ENCODE results near the gene SFMBT2.

SFMBT2 gene

DNA sequence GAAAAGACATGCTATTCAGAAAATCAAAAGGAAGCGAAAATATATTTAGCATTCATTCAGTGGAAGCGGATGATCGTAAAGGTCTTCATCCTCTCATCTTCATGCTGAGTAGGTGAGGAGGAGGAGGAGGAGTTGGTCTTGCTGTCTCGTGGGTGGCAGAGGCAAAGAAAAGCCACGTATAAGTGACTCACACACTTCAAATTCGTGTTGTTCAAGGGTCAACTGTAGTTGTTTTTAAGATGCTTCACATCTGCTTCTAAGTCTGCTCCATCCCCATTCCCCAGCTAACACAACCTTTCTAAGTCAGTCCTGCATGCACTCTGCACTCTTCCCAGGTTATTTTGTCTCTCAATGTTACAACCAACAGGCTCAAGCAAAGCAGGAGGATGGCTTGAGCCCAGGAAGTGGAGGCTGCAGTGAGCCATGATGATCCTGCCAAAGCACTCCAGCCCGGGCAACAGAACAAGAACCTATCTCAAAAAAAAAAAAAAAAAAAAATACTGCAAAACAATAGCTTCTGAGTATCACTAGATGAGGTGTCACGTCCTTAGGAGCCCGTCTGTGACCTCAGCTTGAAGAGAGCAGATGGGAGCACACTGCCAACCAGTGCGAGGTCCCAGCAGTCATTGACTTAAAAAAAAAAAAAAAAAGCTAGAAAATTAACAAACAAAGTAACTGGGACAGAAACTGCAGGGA, 70.5 kb downstream of the SFMBT2 start:
- Histone ChIP-seq H3K4me3 (ENCODE audit: low read depth, low read length) (no peak overlapping the region), H3K36me3 (ENCODE audit: insufficient read depth, low read length) (no peaks in the 10 kb centered on the region), H2AFZ (ENCODE audit: low read length, unreplicated experiment) (no peak overlapping the region), H3K27me3 (ENCODE audit: insufficient read depth, low read length) (no peaks in the 10 kb centered on the region), H3K4me1 (ENCODE audit: control insufficient read depth, insufficient read depth, low read length, unreplicated experiment) (no peaks in the 10 kb centered on the region), H3K27ac (ENCODE audit: low read depth, low read length) (no peak overlapping the region), H3K79me2 (ENCODE audit: control insufficient read depth, insufficient read depth, low read length, unreplicated experiment) (no peaks in the 10 kb centered on the region)

DNA sequence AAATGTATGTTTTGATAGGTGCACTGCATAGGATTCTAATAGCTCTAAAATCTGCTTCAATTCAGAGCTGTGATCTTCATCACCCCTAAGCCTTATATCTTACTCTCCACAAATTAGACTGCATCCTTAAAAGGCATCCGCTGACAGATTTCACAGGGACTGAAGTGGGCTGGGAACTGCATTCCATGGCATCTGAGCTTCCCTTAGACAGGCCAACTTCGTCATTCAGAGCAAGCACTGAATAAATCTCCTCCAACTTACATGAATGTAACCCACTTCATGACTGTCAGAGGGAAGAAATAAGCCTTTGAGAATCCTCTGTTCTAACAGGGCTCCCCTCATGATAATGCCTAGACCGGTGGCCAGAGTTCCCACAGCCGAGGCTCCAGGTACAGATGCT, 71.3 kb downstream of the SFMBT2 start:
- Histone ChIP-seq H3K27ac (ENCODE audit: low read depth, low read length) (no peak overlapping the region), H3K4me3 (ENCODE audit: low read depth, low read length) (no peak overlapping the region), H2AFZ (ENCODE audit: low read length, unreplicated experiment) (no peak overlapping the region), H3K27me3 (ENCODE audit: insufficient read depth, low read length) (no peaks in the 10 kb centered on the region), H3K79me2 (ENCODE audit: control insufficient read depth, insufficient read depth, low read length, unreplicated experiment) (no peaks in the 10 kb centered on the region), H3K4me1 (ENCODE audit: control insufficient read depth, insufficient read depth, low read length, unreplicated experiment) (no peaks in the 10 kb centered on the region), H3K36me3 (ENCODE audit: insufficient read depth, low read length) (no peaks in the 10 kb centered on the region)

DNA sequence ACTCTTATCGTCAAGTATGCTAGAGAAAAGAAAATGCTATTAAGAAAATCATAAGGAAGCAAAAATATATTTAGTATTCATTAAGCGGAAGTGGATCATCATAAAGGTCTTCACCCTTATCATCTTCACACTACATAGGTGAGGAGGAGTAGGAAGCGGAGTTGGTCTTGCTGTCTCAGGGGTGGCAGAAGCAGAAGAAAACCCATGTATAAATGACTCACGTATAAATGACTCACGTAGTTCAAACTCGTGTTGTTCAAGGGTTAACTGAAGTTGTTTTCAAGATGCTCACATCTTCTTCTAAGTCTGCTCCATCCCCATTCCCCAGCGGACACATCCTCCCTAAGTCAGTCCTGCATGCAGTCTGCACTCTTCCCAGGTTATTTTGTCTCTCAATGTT, 72.4 kb downstream of the SFMBT2 start:
- no peaks in the 10 kb centered on the region for H3K36me3 ChIP-seq (ENCODE audit: insufficient read depth, low read length)
- H2AFZ ChIP-seq (ENCODE audit: low read length, unreplicated experiment) = no peak overlapping the region
- H3K27ac ChIP-seq (ENCODE audit: low read depth, low read length) = no peak overlapping the region
- no peaks in the 10 kb centered on the region for H3K27me3 ChIP-seq (ENCODE audit: insufficient read depth, low read length)
- no peaks in the 10 kb centered on the region for H3K79me2 ChIP-seq (ENCODE audit: control insufficient read depth, insufficient read depth, low read length, unreplicated experiment)
- H3K4me1 ChIP-seq (ENCODE audit: control insufficient read depth, insufficient read depth, low read length, unreplicated experiment) = no peaks in the 10 kb centered on the region
- H3K4me3 ChIP-seq (ENCODE audit: low read depth, low read length) = no peak overlapping the region

DNA sequence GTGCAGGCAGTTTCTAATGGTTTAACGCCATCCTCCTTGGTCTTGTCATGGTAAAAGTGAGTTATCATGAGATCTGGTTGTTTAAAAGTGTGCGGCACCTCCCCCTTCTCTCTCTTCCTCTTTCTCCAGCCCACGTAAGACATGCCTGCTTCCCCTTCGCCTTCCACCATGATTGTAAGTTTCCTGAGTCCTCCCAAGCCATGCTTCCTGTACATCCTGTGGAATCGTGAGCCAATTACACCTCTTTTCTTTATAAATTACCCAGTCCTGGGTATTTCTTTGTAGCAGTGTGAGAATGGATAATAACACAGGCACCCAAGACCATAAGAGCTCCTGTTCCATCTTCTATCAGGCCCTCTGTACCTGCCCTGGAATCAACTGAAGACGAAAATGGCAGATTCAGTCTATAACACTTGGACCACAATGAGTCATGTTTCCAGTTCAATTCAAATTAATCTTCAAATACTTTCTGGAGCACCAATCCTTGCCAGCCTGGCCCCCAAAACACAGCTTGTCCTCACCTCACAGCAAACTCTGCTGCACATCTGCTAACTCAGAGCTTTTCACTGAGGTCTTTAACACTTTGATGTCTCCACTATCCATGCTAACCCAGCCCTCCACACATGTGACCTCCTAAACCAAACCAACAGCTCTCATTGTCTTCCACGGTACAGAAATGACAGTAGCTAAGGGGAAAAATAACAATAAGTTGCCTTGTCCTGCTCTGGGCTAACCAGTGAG, 73.2 kb downstream of the SFMBT2 start:
- H3K36me3 ChIP-seq (ENCODE audit: insufficient read depth, low read length) = no peaks in the 10 kb centered on the region
- H3K79me2 ChIP-seq (ENCODE audit: control insufficient read depth, insufficient read depth, low read length, unreplicated experiment) = no peaks in the 10 kb centered on the region
- no peak overlapping the region for H3K27ac ChIP-seq (ENCODE audit: low read depth, low read length)

DNA sequence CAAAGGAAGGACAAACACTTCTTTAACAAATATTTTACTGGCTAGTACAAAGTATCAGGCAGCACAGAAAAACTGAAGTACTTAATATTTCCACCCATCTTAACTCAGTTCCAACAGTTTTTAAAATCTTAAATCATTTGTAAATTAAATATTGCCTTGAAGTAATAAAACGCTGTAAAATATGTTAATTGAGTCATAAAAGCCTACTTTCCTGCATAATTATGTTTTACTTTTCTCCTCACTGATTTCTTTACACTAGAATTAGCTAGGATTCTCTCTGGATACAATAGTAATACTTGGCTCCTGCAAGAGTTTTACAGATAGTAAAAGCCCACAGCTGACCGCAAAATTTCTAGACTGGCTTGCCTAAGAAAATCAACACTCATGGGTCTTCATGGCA, 74.9 kb downstream of the SFMBT2 start:
- H3K36me3 ChIP-seq (ENCODE audit: insufficient read depth, low read length) = no peaks in the 10 kb centered on the region
- H3K27ac ChIP-seq (ENCODE audit: low read depth, low read length) = no peak overlapping the region
- no peak overlapping the region for H3K4me3 ChIP-seq (ENCODE audit: low read depth, low read length)
- H3K4me1 ChIP-seq (ENCODE audit: control insufficient read depth, insufficient read depth, low read length, unreplicated experiment) = no peaks in the 10 kb centered on the region
- H2AFZ ChIP-seq (ENCODE audit: low read length, unreplicated experiment) = no peak overlapping the region
- H3K79me2 ChIP-seq (ENCODE audit: control insufficient read depth, insufficient read depth, low read length, unreplicated experiment) = no peaks in the 10 kb centered on the region
- no peaks in the 10 kb centered on the region for H3K27me3 ChIP-seq (ENCODE audit: insufficient read depth, low read length)

More for the DNA sequence above, 73.2 kb downstream of the SFMBT2 start:
- no peaks in the 10 kb centered on the region for H3K27me3 ChIP-seq (ENCODE audit: insufficient read depth, low read length)
- H3K4me1 ChIP-seq (ENCODE audit: control insufficient read depth, insufficient read depth, low read length, unreplicated experiment) = no peaks in the 10 kb centered on the region
- no peak overlapping the region for H3K4me3 ChIP-seq (ENCODE audit: low read depth, low read length)
- no peak overlapping the region for H2AFZ ChIP-seq (ENCODE audit: low read length, unreplicated experiment)

DNA sequence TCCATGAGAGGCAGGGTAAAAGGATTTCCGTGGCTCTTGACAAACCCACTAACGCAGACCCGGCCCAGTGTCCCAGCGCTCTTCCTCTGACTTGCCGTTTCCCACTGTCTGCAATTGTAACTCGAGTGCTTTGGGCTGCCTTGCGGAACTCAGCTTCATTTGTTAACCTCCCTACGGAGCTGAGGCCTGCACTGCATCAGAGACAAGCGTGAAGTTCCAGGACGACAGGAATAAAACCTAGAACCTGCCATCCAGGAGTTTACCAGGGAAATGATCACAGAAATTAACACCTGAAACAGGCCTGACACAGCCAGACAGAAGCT, 76.2 kb downstream of the SFMBT2 start:
- Histone ChIP-seq H3K4me1 (ENCODE audit: control insufficient read depth, insufficient read depth, low read length, unreplicated experiment) (no peaks in the 10 kb centered on the region), H3K4me3 (ENCODE audit: low read depth, low read length) (no peak overlapping the region), H2AFZ (ENCODE audit: low read length, unreplicated experiment) (no peak overlapping the region), H3K79me2 (ENCODE audit: control insufficient read depth, insufficient read depth, low read length, unreplicated experiment) (no peaks in the 10 kb centered on the region), H3K36me3 (ENCODE audit: insufficient read depth, low read length) (no peaks in the 10 kb centered on the region), H3K27ac (ENCODE audit: low read depth, low read length) (no peak overlapping the region), H3K27me3 (ENCODE audit: insufficient read depth, low read length) (no peaks in the 10 kb centered on the region)

DNA sequence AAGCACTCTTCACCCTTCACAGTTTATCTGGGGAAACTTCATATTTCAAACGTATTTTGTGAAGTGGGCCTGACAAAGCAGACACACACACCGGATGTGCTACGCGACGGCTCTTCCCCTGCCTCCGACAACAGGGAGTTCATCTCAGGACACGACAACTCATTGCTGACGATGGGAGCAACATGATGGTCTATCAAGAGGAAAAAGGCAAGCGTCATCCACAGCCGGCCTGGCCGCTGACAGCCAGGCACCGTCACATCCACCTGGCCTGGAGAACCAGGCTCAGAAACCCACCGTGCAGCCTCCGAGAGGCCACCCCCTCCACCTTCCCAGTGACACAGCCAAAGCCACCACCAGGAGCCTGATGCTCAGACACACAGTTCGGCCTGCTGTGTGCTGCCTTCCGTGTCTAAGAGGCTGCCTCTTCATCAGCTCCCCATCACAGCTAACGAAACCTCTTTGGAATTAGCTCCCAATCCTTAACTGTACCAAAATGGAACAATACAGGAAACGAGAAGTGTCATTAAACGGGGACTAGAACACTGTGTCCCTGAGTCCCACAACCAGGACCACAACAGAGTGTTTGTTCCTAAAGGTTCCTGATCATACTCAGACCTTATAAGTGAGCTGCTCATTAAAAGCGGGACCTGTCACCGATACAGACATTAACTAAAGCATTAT, 76.7 kb downstream of the SFMBT2 start:
- Histone ChIP-seq H3K27ac (ENCODE audit: low read depth, low read length) (no peak overlapping the region), H2AFZ (ENCODE audit: low read length, unreplicated experiment) (no peak overlapping the region), H3K4me1 (ENCODE audit: control insufficient read depth, insufficient read depth, low read length, unreplicated experiment) (no peaks in the 10 kb centered on the region), H3K79me2 (ENCODE audit: control insufficient read depth, insufficient read depth, low read length, unreplicated experiment) (no peaks in the 10 kb centered on the region), H3K36me3 (ENCODE audit: insufficient read depth, low read length) (no peaks in the 10 kb centered on the region), H3K4me3 (ENCODE audit: low read depth, low read length) (no peak overlapping the region), H3K27me3 (ENCODE audit: insufficient read depth, low read length) (no peaks in the 10 kb centered on the region)

DNA sequence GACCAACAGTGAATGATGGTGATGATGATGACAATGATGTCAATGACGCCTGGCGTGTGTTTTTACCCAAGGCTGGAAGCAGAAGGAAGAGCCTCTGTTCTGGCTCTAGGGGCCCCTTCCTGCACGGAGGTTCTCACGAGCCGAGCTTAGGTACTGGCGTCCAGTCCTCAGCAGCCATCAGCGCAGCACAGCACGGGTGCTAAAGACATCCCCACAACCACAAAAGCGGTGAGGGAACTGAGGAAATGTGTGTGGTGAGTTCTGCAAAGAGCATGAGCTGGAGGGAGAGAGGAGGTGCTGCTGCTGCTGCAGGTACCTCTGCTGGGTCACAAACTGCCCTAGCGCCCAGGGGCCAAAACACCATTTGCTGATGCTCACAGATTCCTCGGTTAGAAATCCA, 81.6 kb downstream of the SFMBT2 start:
- no peaks in the 10 kb centered on the region for H3K79me2 ChIP-seq (ENCODE audit: control insufficient read depth, insufficient read depth, low read length, unreplicated experiment)
- H2AFZ ChIP-seq (ENCODE audit: low read length, unreplicated experiment) = no peak overlapping the region
- no peaks in the 10 kb centered on the region for H3K36me3 ChIP-seq (ENCODE audit: insufficient read depth, low read length)

DNA sequence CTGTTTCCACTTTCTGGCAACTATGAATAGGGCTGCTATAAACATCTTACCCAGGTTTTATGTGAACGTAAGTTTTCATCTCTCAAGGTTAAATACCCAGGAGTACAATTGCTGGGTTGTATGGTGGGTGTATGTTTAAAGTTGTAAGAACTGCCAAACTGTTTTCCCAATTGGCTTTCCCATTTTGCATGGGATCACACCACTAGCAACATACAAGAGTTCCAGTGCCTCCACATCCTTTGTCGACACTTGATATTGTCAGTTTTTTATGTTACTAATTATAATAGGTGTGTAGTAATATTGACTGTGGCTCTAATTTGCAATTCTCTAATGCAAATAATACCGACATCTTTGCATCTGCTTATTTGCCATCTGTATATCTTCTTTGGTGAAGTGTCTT, 82.9 kb downstream of the SFMBT2 start:
- no peak overlapping the region for H3K27ac ChIP-seq (ENCODE audit: low read depth, low read length)
- no peaks in the 10 kb centered on the region for H3K79me2 ChIP-seq (ENCODE audit: control insufficient read depth, insufficient read depth, low read length, unreplicated experiment)
- H3K4me1 ChIP-seq (ENCODE audit: control insufficient read depth, insufficient read depth, low read length, unreplicated experiment) = no peaks in the 10 kb centered on the region
- H3K4me3 ChIP-seq (ENCODE audit: low read depth, low read length) = no peak overlapping the region
- no peaks in the 10 kb centered on the region for H3K36me3 ChIP-seq (ENCODE audit: insufficient read depth, low read length)
- no peaks in the 10 kb centered on the region for H3K27me3 ChIP-seq (ENCODE audit: insufficient read depth, low read length)
- no peak overlapping the region for H2AFZ ChIP-seq (ENCODE audit: low read length, unreplicated experiment)

More for the DNA sequence above, 81.6 kb downstream of the SFMBT2 start:
- Histone ChIP-seq H3K4me3 (ENCODE audit: low read depth, low read length) (no peak overlapping the region), H3K27me3 (ENCODE audit: insufficient read depth, low read length) (no peaks in the 10 kb centered on the region), H3K27ac (ENCODE audit: low read depth, low read length) (no peak overlapping the region), H3K4me1 (ENCODE audit: control insufficient read depth, insufficient read depth, low read length, unreplicated experiment) (no peaks in the 10 kb centered on the region)

DNA sequence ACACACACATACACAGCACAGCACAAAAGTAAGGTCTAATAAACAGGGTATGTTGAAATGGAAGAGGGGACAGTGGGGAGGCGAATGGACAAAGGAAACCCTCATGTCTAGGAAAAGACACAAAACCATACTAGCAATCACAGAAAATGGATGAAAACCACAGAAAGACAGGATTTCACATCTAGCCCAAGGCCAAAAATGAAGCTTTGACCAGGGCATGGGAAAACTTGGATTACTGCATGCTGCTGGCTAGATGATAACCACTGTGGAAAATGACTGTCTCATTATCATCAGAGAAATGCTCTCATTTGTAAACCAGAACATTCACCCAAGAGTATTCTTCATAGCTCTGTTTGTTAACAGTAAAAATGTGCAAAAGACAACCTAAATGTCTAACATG, 88.2 kb downstream of the SFMBT2 start:
- no peaks in the 10 kb centered on the region for H3K36me3 ChIP-seq (ENCODE audit: insufficient read depth, low read length)
- no peak overlapping the region for H3K27ac ChIP-seq (ENCODE audit: low read depth, low read length)
- H3K79me2 ChIP-seq (ENCODE audit: control insufficient read depth, insufficient read depth, low read length, unreplicated experiment) = no peaks in the 10 kb centered on the region
- no peak overlapping the region for H3K4me3 ChIP-seq (ENCODE audit: low read depth, low read length)
- no peak overlapping the region for H2AFZ ChIP-seq (ENCODE audit: low read length, unreplicated experiment)
- H3K27me3 ChIP-seq (ENCODE audit: insufficient read depth, low read length) = no peaks in the 10 kb centered on the region
- no peaks in the 10 kb centered on the region for H3K4me1 ChIP-seq (ENCODE audit: control insufficient read depth, insufficient read depth, low read length, unreplicated experiment)

DNA sequence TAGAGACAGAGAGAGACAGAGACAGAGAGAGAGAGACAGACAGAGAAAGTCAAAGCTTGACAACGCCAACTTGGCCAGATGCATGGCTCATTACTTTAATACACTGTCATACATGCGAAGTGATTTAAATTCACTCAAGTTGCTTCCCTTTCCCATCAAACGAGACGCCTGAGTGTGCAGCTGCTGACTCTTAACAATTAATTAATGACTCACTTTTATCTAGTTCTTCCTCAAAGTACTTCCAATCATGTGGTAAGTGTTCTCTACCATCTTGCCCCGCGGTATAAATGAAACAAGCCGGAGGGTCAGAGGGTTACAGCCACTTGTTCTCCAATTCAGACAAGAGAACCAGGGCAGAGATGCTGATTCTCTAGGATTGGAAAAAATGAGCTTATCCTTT, 90.8 kb downstream of the SFMBT2 start:
- Histone ChIP-seq H3K27ac (ENCODE audit: low read depth, low read length) (no peak overlapping the region), H3K27me3 (ENCODE audit: insufficient read depth, low read length) (no peaks in the 10 kb centered on the region), H3K79me2 (ENCODE audit: control insufficient read depth, insufficient read depth, low read length, unreplicated experiment) (no peaks in the 10 kb centered on the region)

More for the DNA sequence above, 90.8 kb downstream of the SFMBT2 start:
- Histone ChIP-seq H3K4me3 (ENCODE audit: low read depth, low read length) (no peak overlapping the region), H2AFZ (ENCODE audit: low read length, unreplicated experiment) (no peak overlapping the region), H3K4me1 (ENCODE audit: control insufficient read depth, insufficient read depth, low read length, unreplicated experiment) (no peaks in the 10 kb centered on the region), H3K36me3 (ENCODE audit: insufficient read depth, low read length) (no peaks in the 10 kb centered on the region)
